ENCODE measurements around the gene HFM1.

HFM1 gene

GRCh38 chr1:91224878-91225277 lies 179.8 kb downstream of the HFM1 start:
- no peak for DNase-seq

- no peak for DNase-seq
Measured at GRCh38 chr1:91221017-91221416, 183.6 kb downstream of the HFM1 start.

- no peak for DNase-seq
Measured at GRCh38 chr1:91217911-91218310, 186.7 kb downstream of the HFM1 start.
